OCI-M1 (cell line): ENCODE data around the gene ZC3H8.
"Not testable (repeated sequence)": the region's sequence is repeated elsewhere in the genome, so short reads cannot be mapped to it uniquely, and the experiment has no call there.

Source experiments
- DNase-seq: peaks from one replicate; lab custom pipeline; 2025; lab: John Stamatoyannopoulos, UW

ZC3H8 gene

DNA sequence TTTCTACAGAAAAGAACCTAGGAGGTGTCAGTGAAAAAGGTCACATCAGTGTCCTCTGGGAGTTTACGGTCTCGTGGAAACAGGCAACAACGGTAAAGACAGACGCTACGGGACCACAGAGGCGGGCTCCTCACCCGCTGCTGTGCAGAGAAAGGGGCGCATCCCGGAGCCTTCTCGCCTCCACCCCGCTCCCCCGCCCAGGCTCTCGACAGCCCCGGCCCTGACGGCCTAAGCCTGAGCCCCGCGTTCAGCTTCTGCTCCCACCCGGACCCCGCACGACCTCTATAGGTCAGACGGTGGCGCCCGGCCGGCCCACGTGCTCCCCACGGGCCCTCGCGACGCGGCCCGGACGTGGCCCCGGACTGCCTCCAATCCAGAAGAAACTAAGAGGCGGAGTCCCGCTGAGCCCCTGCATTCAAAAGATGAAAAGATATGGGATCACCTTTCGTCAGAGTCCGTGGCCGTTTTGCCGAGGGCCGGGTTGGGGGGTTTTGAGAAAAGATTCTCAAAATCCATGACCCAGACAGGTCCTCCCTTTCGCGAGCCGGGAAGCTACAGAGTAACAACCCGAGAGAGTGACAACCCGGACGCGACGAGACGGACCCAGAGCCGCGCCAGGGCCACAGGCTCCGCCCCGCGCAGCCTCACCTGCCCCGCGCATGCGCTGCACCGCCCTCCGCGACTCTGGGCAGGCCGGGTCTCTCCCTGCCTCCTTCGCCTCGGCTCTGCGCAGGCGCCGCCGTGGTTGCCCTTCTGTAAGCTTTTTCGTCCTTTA is at the start of gene ZC3H8:
Gene ZC3H8, minus strand, starts transcription at position 577 of the 775 bp plus-strand sequence. Its CDS starts 61 bp downstream, at position 516.
- peak; percentile 96 for DNase-seq

DNA sequence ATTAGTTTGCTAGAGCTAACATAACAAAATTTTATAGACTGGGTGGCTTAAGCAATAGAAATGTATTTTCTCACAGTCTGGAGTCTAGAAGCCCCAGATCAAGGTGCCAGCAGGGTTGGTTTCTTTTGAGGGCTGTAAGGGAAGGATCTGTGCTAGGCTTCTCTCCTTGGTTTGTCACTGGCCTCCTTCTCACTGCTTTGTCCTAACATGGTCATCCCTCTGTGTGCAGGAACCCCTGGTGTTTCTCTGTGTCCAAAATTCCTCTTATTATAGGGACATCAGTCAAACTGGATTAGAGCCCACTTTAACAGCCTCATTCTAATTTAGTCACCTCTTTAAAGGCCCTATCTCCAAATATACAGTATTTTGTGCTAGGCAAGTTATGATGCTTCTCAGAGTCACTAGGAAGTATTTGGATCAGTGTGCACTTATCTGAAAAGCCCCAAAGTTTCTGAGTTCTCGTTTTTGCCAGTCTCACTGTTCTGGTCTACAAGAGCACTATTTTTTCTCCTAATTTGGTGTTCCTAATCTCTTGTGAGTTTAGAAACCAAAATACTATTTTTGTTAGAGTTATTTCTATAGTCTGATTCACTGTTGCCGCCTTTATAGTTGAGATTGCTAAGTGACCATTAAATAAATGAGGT is 49.6 kb upstream of the ZC3H8 start:
- peak; percentile 37 for DNase-seq

GRCh38 chr2:112301973-112302372 is 47.1 kb upstream of the ZC3H8 start:
- no peak for DNase-seq

- DNase-seq: peak; percentile 12
These were observed 46.3 kb upstream of the ZC3H8 start for GRCh38 chr2:112301171-112301584.

- DNase-seq: no peak
These were observed 41.6 kb upstream of the ZC3H8 start for GRCh38 chr2:112296407-112296806.

- no peak for DNase-seq
These were observed 40.7 kb upstream of the ZC3H8 start for GRCh38 chr2:112295407-112296078.

DNA sequence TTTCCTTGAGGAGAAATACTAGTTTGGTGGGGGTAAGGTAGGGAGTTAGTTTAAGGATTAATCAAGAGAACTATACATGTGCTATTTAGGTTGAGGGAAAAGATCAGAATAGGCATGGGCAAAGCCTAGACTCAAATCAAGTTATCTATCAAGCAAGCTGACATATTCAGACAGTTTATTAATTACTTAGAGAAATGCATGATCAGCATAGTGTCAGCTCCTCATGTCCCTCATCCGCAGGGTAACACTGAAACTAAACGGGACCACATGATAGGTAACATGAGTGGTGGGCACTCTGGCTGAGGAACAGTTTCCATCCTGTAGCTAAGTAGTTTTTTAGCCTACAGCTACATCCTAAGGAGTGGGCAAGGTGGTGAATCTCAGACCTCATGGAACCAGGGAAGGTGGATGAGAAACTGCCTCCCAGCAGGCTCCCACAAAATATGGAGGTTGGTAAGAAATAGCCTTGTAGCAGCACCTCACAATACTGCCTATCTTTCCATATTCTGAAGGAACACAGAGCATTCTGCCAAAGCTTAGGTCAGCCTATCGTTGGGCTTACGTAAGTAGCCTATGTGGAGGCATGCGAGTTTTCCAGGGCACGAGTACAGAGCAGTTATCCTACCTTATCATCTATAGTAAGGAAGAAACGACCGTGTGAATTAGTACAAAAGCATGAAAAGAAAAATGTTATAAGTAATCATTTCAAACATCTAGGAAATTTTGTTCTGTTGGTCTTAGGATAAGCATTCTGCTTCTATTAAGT is 39.0 kb upstream of the ZC3H8 start:
- no peak for DNase-seq

- DNase-seq: no peak
These were observed 35.8 kb upstream of the ZC3H8 start for GRCh38 chr2:112290648-112291047.

DNA sequence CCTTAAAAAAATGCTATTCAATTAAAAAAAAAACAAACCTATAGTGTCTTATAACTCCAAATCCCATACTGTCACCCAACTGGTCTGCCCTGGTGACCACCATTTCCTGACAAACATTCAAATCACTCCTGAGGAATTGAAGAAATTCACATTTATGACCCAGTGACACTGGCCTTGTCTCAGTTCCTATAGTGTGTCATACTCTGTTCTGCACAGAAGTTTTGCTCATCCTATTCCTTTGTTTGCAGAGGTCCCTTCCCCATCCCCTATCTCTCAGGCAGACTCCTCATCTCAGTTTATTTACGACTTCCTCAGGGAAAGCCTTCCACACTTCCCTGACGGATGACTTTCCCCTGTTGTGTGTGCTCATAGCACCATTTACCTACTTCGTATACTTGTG is 35.2 kb upstream of the ZC3H8 start:
- DNase-seq: no peak

GRCh38 chr2:112283535-112283934 is 28.7 kb upstream of the ZC3H8 start:
- DNase-seq: not testable (repeated sequence)

DNA sequence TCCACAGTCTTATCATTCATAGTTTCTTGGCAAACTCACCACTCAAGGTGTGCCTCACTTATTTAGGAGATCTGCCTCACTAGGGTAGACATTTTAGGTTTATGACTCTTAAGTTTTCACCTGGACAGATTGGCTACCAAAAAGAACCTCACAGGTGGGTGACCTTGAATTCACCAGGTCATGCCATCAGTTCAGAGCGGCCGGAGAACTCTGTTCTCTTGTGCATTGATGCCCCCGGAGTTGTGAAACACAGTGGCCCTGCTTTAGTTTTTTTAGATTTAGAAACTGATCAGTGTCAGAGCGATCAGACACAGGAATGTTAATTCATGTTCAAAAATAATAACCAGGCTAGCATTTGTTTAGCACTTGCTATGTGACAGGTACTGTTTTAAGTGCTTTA is 27.2 kb upstream of the ZC3H8 start:
- not testable (repeated sequence) for DNase-seq

GRCh38 chr2:112277596-112278220 is 22.9 kb upstream of the ZC3H8 start:
- no peak for DNase-seq

- no peak for DNase-seq
These were observed 22.1 kb upstream of the ZC3H8 start for GRCh38 chr2:112276954-112277353.

GRCh38 chr2:112275887-112276773 is 21.3 kb upstream of the ZC3H8 start:
- DNase-seq: peak; percentile 87

GRCh38 chr2:112275311-112275886 is 20.6 kb upstream of the ZC3H8 start, which contains the start of gene ZC3H6:
TSS of gene ZC3H6 (plus strand) at chr2:112275597. CDS start at chr2:112275995, 398 bp downstream.
- DNase-seq: peak; percentile 99

DNA sequence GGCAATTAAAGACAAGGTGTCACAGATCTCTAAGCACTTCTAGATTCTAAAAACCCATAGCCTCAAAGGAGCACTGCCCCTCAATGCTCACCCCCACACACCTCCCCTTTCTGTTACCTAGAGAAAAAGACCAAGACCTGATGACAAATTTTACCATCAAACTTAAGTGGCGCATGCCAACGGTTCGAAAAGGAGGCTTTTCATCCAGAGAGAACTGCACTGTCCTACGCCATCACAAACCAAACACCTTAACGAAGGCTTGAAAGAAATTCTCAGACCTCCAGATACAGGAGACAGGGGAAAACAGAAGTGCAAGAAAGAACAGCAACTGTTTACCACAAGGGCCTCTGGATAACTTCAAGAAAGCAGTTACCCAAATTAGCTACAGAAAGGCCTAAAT is 18.5 kb upstream of the ZC3H8 start:
- DNase-seq: peak; percentile 29

DNA sequence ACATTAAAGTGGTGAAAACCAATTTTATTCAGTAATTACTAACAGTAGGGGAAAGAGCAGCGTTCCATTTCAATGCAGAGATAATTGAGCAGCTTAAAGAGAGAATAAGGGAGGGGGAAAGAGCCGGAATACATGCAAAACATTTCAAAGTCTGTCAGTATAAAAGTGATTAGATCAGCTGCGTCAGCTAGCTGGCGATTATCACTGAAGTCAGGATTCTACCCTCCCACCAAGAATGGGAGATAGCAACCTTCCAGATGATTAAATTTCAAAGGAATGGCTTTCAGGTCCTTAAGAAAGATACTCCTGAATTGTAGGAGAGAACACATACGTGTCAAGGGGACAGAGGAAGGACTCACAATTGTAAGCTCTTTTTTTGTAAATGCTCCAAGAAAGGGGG is 17.8 kb upstream of the ZC3H8 start:
- DNase-seq: peak; percentile 50

DNA sequence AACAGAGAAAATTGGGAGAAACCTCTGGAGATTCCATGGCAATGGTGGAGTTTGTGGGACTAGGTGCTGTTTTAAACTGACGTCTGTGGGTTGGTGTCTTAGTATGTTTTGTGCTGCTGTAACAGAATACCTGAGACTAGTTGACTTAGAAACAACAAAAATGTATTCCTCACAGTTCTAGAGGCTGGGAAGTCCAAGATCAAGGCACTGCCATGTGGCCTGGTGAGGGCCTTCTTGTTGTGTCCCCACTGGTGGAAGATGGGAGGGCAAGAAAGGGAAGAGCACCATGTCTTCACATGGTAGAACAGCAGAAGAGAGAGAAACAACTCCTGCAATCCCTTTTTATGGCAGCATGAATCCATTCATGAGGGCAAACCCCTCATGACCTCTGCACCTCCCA is 13.7 kb upstream of the ZC3H8 start:
- DNase-seq: no peak

GRCh38 chr2:112262876-112263275 is 8.0 kb upstream of the ZC3H8 start:
- DNase-seq: no peak

DNA sequence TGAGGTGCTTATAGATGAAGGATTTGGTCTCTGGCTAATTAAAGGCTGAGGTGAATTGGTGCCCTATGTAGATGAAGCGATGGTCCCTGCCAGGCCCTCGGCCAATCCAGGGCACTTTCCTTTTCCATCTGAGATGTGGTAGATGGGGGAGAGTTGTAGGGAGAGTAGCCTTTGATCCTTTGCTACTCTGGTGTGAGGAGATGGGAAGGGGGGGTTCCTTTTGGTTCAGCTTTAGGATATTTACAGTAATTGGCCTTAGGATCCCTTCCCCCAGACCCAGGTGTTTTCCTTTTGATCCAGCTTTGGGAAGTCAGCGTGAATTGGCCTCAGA is 5.4 kb upstream of the ZC3H8 start:
- no peak for DNase-seq
